Esophagus mucosa (tissue), 1 donor: Measurements from ENCODE around the gene SMCO3. TPM values are rescaled to one million over a fixed set of nuclear protein-coding genes. Genes with fewer than 3 reads are reported as not detected.
"Not testable (repeated sequence)": the region's sequence is repeated elsewhere in the genome, so short reads cannot be mapped to it uniquely, and the experiment has no call there.

Source experiments
- ATAC-seq: fragments of 200-7000 bp; cut with Tn5 transposase; one replicate; pipeline ENCODE4 v1.9.1; 2020
- total RNA-seq: library from RNA; stranded (reverse); gene quantifications from one replicate; pipeline ENCODE4 v1.2.4, GENCODE V29; 2023
- donor health status: DM: yes; HTN: yes; CAD: no.

Gene SMCO3
- total RNA-seq, 1 donor from 2014 or later, result not detected

GRCh38 chr12:14774074-14774905 lies 39.7 kb downstream of the SMCO3 start:
- peak; percentile 82 for ATAC-seq

GRCh38 chr12:14773685-14774073 lies 40.3 kb downstream of the SMCO3 start:
- no peak for ATAC-seq

- no peak for ATAC-seq
These were observed 41.0 kb downstream of the SMCO3 start for GRCh38 chr12:14772946-14773345.

GRCh38 chr12:14771651-14772137 lies 42.3 kb downstream of the SMCO3 start:
- no peak for ATAC-seq

GRCh38 chr12:14770496-14771461 lies 43.2 kb downstream of the SMCO3 start:
- peak; percentile 75 for ATAC-seq

GRCh38 chr12:14769969-14770495 lies 44.0 kb downstream of the SMCO3 start:
- ATAC-seq, result peak; percentile 66

- ATAC-seq, result peak; percentile 5
These were observed 44.5 kb downstream of the SMCO3 start for GRCh38 chr12:14769466-14769968.

- ATAC-seq, result no peak
These were observed 45.1 kb downstream of the SMCO3 start for GRCh38 chr12:14768823-14769405.

GRCh38 chr12:14767617-14768016 lies 46.4 kb downstream of the SMCO3 start:
- no peak for ATAC-seq

GRCh38 chr12:14766649-14767215 lies 47.2 kb downstream of the SMCO3 start:
- no peak for ATAC-seq

GRCh38 chr12:14766020-14766419 lies 48.0 kb downstream of the SMCO3 start:
- ATAC-seq, result not testable (repeated sequence)

- ATAC-seq, result no peak
These were observed 48.6 kb downstream of the SMCO3 start for GRCh38 chr12:14765398-14765797.

- peak; percentile 29 for ATAC-seq
These were observed 54.2 kb downstream of the SMCO3 start for GRCh38 chr12:14759711-14760280.

- no peak for ATAC-seq
These were observed 57.4 kb downstream of the SMCO3 start for GRCh38 chr12:14756334-14757143.

Other genes starting within 250 kb of the SMCO3 start
- 56.5 TPM for gene PLBD1, start 246.3 kb downstream of the SMCO3 start, total RNA-seq
- gene GUCY2C, start 117.6 kb downstream of the SMCO3 start, total RNA-seq, result 0.20 TPM
- 28.5 TPM for gene WBP11, start 10.7 kb downstream of the SMCO3 start, total RNA-seq
- gene C12orf60, start 10.5 kb downstream of the SMCO3 start, total RNA-seq, result 0.76 TPM
- gene ART4, start 29.3 kb upstream of the SMCO3 start, total RNA-seq, result 0.08 TPM
- 16.7 TPM for gene MGP, start 71.7 kb upstream of the SMCO3 start, total RNA-seq
- gene ERP27, start 124.4 kb upstream of the SMCO3 start, total RNA-seq, result 4.5 TPM
- 39.0 TPM for gene ARHGDIB, start 147.4 kb upstream of the SMCO3 start, total RNA-seq
- not detected for gene PDE6H, start 158.9 kb upstream of the SMCO3 start, total RNA-seq